Bronchial epithelial cell (primary cell): ENCODE results near the gene NBPF3. TPM values are rescaled to one million over a fixed set of nuclear protein-coding genes. Genes with fewer than 3 reads are reported as not detected.

ENCODE experiments used
- DNase-seq: peaks from one replicate; pipeline ENCODE4 v3.0.0-alpha.2; 2010; ENCODE audit warnings: low read depth
- FAIRE-seq: peaks from 2 replicates; lab custom pipeline; 2011; peaks lifted over from hg19 to GRCh38; lab: Jason Lieb, UNC
- H3K27me3 ChIP-seq: 2 replicates; pipeline ENCODE4 v1.5.1; 2011; ENCODE audit warnings: low read length; ENCODE audit not compliant: control insufficient read depth, insufficient read depth
- H3K36me3 ChIP-seq: 2 replicates; pipeline ENCODE4 v1.5.1; 2011; ENCODE audit warnings: low read length; ENCODE audit not compliant: control insufficient read depth, insufficient read depth
- H3K4me3 ChIP-seq: 2 replicates; pipeline ENCODE4 v1.5.1; 2011; ENCODE audit warnings: mild to moderate bottlenecking, low read depth, low read length, control low read depth
- total RNA-seq: library from RNA; depleted of rRNA; stranded (reverse); fragments of >200 nt; gene quantifications from 2 replicates; pipeline ENCODE4 v1.2.1, GENCODE V29; 2014
- TF ChIP-seq, protein P1 (sequence below): IDR thresholded peaks from 2 replicates; pipeline ENCODE4 v1.5.1; 2011; ENCODE audit warnings: mild to moderate bottlenecking, moderate library complexity, low read length, control low read depth, inconsistent platforms; ENCODE audit not compliant: insufficient read depth, severe bottlenecking

NBPF3 gene
- total RNA-seq, 1 donor from 2014 or later, result 6.8 TPM

DNA sequence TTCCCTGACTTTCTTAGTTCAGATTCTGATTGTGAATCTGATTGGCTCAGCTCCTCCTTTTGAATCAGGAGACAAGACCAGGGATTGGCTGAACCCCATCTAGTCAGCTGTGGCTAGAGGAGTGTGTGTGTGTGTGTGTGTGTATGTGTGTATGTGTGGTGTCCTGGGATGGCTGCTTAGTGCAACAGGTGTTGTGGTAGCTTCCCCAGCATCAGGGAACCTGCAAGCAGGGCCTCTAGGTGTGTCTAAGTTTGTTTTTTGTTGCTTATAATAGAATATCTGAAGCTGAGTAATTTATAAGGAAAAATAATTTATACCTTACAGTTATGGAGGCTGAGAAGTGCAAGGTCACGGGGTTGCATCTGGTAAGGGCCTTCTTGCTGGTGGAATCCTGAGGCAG is 56.1 kb downstream of the NBPF3 start:
- Histone ChIP-seq H3K4me3 (no peak overlapping the region), H3K36me3 (no peaks in the 10 kb centered on the region), H3K27me3 (no peaks in the 10 kb centered on the region)
- FAIRE-seq (no peak), DNase-seq (no peak)
- TF ChIP-seq, protein P1, sequence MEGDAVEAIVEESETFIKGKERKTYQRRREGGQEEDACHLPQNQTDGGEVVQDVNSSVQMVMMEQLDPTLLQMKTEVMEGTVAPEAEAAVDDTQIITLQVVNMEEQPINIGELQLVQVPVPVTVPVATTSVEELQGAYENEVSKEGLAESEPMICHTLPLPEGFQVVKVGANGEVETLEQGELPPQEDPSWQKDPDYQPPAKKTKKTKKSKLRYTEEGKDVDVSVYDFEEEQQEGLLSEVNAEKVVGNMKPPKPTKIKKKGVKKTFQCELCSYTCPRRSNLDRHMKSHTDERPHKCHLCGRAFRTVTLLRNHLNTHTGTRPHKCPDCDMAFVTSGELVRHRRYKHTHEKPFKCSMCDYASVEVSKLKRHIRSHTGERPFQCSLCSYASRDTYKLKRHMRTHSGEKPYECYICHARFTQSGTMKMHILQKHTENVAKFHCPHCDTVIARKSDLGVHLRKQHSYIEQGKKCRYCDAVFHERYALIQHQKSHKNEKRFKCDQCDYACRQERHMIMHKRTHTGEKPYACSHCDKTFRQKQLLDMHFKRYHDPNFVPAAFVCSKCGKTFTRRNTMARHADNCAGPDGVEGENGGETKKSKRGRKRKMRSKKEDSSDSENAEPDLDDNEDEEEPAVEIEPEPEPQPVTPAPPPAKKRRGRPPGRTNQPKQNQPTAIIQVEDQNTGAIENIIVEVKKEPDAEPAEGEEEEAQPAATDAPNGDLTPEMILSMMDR, result no peak

DNA sequence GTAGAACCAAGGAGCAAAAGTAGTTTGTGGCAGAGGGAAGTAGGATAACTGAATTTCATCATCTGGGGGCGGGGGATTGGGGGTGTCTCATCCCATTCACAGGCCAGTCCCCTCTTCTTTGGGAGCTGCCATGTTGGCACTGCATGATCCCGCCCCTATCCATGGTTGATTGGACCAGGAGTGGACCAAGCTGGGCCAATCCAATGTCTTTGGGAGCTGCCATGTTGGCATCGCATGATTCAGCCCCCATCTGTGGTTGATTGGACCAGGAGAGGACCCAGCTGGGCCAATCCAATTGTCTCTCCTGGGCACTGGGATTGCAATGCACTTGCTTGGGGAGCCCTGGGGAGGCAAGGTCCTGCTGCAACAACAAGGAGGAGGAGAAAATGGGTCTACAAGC is 56.9 kb downstream of the NBPF3 start:
- DNase-seq (no peak), FAIRE-seq (no peak)
- no peaks in the 10 kb centered on the region for H3K27me3 ChIP-seq
- no peaks in the 10 kb centered on the region for H3K36me3 ChIP-seq
- TF ChIP-seq, protein P1, result no peak
- H3K4me3 ChIP-seq, result no peak overlapping the region

DNA sequence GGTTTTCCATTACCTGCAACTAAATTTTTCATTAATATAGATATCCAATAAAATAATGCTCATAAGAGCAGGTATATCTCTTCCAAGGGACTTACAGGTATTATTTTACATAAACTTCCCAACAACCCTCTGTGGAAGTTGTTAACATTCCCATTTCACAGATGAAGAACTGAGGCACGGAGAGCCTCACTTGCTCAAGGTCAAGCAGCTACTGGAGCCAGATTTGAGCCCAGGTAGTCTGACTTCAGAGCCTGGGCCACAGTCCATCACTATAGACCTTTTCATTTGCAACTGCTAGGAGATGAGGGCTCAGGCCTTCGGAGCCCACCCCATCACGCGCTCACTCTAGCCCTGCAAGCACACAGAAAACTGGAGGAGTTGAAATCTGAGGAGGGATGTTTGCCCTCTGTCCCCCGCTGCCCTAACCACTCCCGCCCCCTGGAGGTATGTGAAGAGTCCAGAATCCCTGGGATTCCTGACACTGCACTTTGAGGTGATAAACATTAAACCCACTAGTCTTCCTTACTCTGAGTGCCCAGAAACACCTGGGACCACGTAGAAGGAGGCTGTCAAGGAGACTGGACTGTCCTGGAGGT is 57.6 kb downstream of the NBPF3 start:
- FAIRE-seq (no peak), DNase-seq (no peak)
- H3K27me3 ChIP-seq, result no peaks in the 10 kb centered on the region
- TF ChIP-seq, protein P1, result no peak
- H3K36me3 ChIP-seq, result no peaks in the 10 kb centered on the region
- no peak overlapping the region for H3K4me3 ChIP-seq

DNA sequence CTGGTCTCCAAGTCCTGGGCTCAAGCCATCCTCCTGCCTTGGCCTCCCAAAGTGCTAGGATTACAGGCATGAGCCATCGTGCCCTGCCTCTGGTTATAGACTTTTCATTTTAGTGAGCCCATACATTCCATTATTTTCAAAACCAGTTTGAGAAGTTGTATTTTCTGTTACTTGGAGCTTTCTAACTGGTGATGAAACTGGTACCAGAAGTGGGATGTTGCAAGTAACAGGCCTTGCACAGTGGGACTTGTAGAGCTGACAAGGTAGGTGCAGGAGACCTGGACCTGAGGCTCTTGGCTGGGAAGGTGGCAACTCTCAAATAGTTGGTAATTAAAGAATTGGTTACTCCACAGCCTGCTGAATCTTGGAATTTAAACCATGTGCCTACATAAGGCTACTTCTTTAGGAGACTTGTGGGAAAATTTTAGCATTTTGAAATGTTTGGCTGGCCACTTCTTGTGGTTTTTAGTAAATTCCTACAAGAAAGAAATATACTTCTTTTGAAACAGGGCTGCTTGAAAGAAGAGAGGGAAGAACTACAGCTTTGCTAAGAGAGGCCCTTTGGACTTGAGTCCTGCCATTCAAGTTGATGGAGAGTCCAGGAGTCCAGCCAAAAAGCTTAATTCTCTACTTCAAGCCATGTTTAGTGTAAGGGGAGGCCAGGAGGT is 59.5 kb downstream of the NBPF3 start:
- FAIRE-seq (no peak), DNase-seq (no peak)
- Histone ChIP-seq H3K4me3 (no peak overlapping the region), H3K27me3 (no peaks in the 10 kb centered on the region), H3K36me3 (no peaks in the 10 kb centered on the region)
- TF ChIP-seq, protein P1, result no peak

DNA sequence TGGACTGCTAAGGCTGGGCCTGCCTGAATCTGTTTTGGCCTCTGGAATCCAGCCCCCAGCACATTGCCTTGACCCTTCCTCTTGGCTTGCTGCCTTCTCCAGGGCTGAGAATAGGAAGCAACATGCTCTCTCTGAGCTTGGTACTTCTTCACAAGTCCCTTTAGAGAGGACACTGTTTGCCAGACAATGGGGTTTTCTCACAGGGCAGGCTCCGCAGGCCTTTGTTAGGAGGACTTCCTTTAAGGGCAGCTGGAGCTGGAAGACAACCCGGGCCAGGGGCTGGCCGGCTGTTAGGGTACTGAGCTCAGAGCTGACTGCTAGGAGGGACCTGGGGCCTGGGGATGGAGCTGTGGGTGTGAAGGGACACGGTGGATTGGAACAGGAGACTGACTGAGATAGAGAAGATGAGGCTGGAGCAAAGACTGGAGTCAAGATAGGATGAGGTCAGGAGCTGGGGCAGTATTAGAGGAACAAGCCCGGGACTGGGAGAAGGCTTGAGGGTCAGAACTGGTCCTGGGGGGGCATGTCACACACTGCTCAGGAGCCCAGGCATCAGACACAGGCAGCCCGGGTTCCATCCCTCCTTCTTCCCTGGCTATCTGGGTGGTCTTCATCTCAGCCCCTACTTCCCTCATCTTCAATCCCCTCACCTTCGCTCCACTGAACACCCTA is 63.9 kb downstream of the NBPF3 start:
- peaks cover 2% of the 10 kb centered on the region for H3K27me3 ChIP-seq
- no peak for DNase-seq
- FAIRE-seq, result no peak
- H3K4me3 ChIP-seq, result no peak overlapping the region
- no peaks in the 10 kb centered on the region for H3K36me3 ChIP-seq
- TF ChIP-seq, protein P1, result no peak
